GM12873 (cell line): ENCODE results near the gene PARD3.

Source experiments
- TF ChIP-seq, protein P1 (sequence below): IDR thresholded peaks from 2 replicates; pipeline ENCODE4 v1.5.1; 2012; ENCODE audit warnings: low read depth, mild to moderate bottlenecking, moderate library complexity, low read length, control low read depth; ENCODE audit not compliant: insufficient read depth; ENCODE audit errors: missing control alignments

The PARD3 gene

DNA sequence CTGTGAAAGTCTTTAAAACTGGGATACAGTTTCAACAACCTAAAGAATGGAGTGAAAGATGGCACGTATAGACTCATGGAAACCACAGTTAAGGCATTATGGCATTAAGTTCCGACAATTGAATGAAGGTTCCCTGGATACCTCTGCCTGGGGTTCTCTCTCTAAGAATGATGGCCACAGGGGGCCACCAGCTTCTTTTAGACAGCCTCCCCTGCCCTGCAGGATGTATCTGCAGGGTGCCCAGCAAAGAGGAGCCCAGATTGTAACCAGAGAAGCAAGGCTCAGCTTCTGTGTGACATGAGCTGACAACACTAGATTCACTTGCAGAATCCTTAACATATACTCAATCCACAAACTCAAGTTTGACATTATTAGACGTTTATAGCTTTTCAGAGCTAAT is 645.4 kb downstream of the PARD3 start:
- TF ChIP-seq, protein P1, sequence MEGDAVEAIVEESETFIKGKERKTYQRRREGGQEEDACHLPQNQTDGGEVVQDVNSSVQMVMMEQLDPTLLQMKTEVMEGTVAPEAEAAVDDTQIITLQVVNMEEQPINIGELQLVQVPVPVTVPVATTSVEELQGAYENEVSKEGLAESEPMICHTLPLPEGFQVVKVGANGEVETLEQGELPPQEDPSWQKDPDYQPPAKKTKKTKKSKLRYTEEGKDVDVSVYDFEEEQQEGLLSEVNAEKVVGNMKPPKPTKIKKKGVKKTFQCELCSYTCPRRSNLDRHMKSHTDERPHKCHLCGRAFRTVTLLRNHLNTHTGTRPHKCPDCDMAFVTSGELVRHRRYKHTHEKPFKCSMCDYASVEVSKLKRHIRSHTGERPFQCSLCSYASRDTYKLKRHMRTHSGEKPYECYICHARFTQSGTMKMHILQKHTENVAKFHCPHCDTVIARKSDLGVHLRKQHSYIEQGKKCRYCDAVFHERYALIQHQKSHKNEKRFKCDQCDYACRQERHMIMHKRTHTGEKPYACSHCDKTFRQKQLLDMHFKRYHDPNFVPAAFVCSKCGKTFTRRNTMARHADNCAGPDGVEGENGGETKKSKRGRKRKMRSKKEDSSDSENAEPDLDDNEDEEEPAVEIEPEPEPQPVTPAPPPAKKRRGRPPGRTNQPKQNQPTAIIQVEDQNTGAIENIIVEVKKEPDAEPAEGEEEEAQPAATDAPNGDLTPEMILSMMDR: no peak

DNA sequence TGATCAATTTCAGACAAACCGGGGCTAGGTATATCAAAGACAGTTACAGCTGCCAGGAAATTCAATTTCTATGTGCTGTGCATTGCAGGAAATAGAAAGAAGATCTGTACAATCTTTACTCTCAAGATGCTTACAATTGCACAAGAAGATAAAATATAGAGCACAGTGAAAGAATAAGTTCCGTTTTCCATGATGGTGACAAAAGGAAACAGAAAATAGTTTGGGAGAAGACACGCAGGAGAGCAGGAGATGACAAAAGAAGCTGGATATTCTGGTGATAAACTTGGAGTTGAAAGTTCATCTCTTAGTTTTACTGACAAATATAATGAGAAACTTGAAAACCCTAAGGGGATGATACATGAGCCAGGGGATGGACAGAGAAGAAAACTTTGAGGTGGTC is 646.0 kb downstream of the PARD3 start:
- TF ChIP-seq, protein P1: no peak

DNA sequence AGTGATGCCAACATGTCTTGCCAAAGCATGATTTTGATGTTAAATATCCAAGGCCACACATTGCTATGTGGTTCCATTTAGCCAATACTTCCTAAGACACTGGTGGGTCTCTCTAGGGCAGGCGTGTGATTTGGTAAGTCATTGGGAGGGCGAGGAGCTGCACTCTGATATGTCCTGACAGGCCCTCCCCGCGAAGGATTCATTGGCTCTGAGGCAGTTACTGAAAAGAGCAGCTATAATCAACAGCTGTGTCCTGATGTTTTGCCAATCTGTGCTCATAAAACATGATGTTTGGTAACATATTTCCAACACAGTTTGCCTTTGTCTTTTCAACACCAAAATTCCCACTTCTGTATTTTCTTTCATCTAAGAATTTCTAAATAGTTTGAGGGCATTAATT is 646.7 kb downstream of the PARD3 start:
- TF ChIP-seq, protein P1: no peak

DNA sequence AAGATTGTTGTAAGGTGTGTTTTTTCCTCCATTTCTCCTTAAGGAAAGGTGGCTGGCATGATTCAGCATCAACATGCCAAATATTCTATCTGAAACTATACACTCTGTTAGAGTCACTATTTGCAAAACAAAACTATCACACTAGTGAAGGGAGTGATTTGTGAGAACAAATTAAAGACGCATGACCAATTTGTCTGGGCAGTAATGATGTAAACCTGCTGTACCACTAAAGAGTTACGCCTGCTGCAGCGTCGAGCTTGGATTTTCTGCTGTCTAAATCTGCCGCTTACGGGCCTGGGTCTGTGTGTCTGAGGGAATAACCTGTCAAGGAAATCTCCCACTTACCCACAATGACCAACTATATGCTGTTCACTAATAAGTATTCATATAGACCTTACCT is 648.3 kb downstream of the PARD3 start:
- TF ChIP-seq, protein P1: no peak

DNA sequence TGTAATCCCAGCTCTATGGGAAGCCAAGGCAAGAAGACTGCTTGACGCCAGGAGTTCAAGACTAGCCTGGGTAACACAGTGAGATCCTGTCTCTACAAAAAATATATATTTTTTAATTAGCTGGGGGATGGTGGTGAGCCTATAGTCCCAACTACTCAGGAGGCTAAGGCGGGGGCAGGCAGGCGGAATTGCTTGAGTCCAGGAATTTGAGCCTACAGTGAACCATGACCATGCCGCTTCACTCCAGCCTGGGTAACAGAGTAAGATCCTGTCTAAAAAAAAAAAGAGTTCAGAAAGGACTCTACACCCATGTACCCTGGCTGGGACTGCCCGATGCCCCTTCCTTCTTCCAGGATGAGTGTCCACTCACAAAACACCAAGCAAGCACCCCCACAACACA is 648.7 kb downstream of the PARD3 start:
- TF ChIP-seq, protein P1: no peak

DNA sequence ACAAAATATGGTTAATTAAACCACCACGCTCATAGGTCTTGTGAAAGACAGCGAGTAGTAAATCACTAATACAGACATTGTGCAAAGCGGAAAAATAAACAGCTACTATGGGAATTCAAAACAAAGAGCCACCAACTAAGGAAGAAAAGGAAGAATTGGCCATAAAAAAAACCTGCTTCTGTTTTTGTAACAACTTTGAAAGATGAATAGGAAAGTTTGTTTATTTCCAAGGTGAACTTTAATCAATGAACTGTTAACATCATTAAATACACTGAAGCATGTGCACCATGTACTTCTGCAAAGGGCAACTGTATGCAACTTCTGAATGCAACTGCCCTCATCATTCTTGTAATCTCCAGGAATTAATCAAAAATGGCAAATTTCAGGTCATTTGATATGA is 651.1 kb downstream of the PARD3 start:
- TF ChIP-seq, protein P1: no peak

DNA sequence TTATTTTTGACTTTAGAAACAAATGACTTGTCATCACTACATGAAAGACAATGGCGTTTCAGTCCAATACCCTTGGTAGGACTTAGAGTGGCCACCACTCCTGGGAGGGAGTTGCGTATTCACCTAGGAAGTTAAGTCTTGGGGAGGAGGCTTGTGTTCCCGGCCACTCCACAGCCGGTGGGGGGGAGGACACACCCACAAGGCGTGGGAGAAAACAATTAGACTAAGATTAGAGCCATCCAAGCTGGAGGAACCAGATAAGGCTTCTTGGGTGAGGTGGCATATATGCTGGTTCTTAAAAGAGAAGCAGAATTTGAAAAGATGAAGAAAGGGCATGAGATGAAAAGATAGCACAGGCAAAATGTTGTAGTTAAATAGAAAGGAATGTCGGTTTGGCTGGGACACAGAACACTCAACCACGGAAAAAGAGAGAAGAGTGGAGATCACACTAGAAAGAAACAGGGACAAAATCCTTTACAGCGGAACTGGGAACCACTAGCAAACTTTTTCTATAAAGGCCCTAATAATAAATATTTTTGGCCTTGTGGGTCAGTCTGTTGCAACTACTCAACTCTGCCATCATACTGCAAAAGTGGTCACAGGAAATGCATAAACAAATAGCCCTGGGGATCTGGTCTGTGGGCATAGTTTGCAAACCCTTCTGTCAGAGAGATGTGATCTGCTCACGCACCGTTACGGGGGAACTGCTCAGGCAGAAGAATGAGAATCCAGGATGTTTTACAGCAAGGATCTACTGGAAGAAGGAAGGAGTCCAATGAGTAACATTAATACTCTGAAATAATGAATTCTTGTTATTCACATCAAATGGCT is 651.8 kb downstream of the PARD3 start:
- TF ChIP-seq, protein P1: no peak
